ENCODE measurements around the gene GPN2. TPM values are rescaled to one million over a fixed set of nuclear protein-coding genes. Genes with fewer than 3 reads are reported as not detected.

Gene GPN2
- total and polyA plus RNA-seq, 2 donors (not counting 3 experiments of a cell fraction or from before 2014, with no cell fraction given) = 21.9 to 37.4 TPM

DNA sequence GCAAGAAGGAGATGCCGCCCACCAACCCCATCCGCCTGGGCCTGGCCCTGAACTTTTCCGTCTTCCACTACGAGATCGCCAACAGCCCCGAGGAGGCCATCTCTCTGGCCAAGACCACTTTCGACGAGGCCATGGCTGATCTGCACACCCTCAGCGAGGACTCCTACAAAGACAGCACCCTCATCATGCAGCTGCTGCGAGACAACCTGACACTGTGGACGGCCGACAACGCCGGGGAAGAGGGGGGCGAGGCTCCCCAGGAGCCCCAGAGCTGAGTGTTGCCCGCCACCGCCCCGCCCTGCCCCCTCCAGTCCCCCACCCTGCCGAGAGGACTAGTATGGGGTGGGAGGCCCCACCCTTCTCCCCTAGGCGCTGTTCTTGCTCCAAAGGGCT is 26.4 kb downstream of the GPN2 start:
- BruUV-seq (replicated peaks) = no TSS peak
- FAIRE-seq = no peak
- no peak for DNase-seq (ENCODE audit: low read depth, low spot score)
- no peaks in the 10 kb centered on the region for H3K79me2 ChIP-seq (ENCODE audit: control insufficient read depth, insufficient read depth, low read length)
- H2AFZ ChIP-seq (ENCODE audit: low read depth, low read length) = no peak overlapping the region
- no peak overlapping the region for H3K27ac ChIP-seq (ENCODE audit: insufficient read depth, low read depth, low read length)
- no peaks in the 10 kb centered on the region for H3K27me3 ChIP-seq (ENCODE audit: control insufficient read depth in 2 of 2, insufficient read depth in 2 of 2, low read length in 2 of 2)
- no peaks in the 10 kb centered on the region for H4K20me1 ChIP-seq (replicated peaks; ENCODE audit: control insufficient read depth, extremely low read depth, insufficient read depth, low read length)
- H3K36me3 ChIP-seq (ENCODE audit: control insufficient read depth in 2 of 2, extremely low read depth in 1 of 2, insufficient read depth in 2 of 2, low read length in 2 of 2) = no peaks in the 10 kb centered on the region
- ChIA-PET CTCF (interaction anchor here (1.6 to 2.9 kb wide), 2 partner anchors 14 to 23 kb away, joined by 10 to 17 read pairs; no protein-coding TSS in a partner anchor), POLR2A (interaction anchor here (0.6 kb wide), 1 partner anchor 1729 kb away, joined by 5 read pairs; no protein-coding TSS in a partner anchor)
- H3K4me2 ChIP-seq (ENCODE audit: insufficient read depth, low read length) = no peak overlapping the region
- no peaks in the 10 kb centered on the region for H3K9me1 ChIP-seq (replicated peaks; ENCODE audit: control insufficient read depth, extremely low read depth, insufficient read depth, low read length)
- dilution Hi-C loops (cut with MboI; ENCODE audit: extremely low pct_ligation_motif_present, low sequenced_read_pairs) (no loop called here), intact Hi-C loops (cut with micrococcal nuclease) (no loop called here)
- no peak overlapping the region for H3K9ac ChIP-seq (replicated peaks; ENCODE audit: extremely low read depth, insufficient read depth, low read length)
- H3K9me3 ChIP-seq (replicated peaks; ENCODE audit: control insufficient read depth, insufficient read depth, low read length) = no peaks in the 10 kb centered on the region
- H3K4me3 ChIP-seq (replicated peaks in 1 of 3; ENCODE audit: insufficient read depth in 1 of 3, low read depth in 1 of 3, low read length in 3 of 3) = no peak overlapping the region
- peaks cover 11% of the 10 kb centered on the region for H3K4me1 ChIP-seq (ENCODE audit: control insufficient read depth, extremely low read depth, insufficient read depth, low read length)
- no peak for TF ChIP-seq JUN (IDR thresholded peaks at IDR 0.05; ENCODE audit: borderline replicate concordance, insufficient read depth, insufficient read length, low read depth)
- TF ChIP-seq MYC (IDR thresholded peaks at IDR 0.05; ENCODE audit: low read depth, low read length) = no peak
- TF ChIP-seq, protein P1, sequence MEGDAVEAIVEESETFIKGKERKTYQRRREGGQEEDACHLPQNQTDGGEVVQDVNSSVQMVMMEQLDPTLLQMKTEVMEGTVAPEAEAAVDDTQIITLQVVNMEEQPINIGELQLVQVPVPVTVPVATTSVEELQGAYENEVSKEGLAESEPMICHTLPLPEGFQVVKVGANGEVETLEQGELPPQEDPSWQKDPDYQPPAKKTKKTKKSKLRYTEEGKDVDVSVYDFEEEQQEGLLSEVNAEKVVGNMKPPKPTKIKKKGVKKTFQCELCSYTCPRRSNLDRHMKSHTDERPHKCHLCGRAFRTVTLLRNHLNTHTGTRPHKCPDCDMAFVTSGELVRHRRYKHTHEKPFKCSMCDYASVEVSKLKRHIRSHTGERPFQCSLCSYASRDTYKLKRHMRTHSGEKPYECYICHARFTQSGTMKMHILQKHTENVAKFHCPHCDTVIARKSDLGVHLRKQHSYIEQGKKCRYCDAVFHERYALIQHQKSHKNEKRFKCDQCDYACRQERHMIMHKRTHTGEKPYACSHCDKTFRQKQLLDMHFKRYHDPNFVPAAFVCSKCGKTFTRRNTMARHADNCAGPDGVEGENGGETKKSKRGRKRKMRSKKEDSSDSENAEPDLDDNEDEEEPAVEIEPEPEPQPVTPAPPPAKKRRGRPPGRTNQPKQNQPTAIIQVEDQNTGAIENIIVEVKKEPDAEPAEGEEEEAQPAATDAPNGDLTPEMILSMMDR (IDR thresholded peaks at IDR 0.05; ENCODE audit: extremely low read depth in 1 of 2, insufficient read depth in 1 of 2, low read depth in 1 of 2, low read length in 2 of 2) = no peak
- no peak for TF ChIP-seq POLR2A (IDR thresholded peaks at IDR 0.05; ENCODE audit: low read depth, low read length)
- no peak for TF ChIP-seq POLR2AphosphoS5 (IDR thresholded peaks at IDR 0.05; ENCODE audit: insufficient read depth, low read depth, low read length)
- TF ChIP-seq FOS (IDR thresholded peaks at IDR 0.05; ENCODE audit: borderline replicate concordance, insufficient read depth, low read length) = no peak
- TF ChIP-seq EZH2 (IDR thresholded peaks at IDR 0.05; ENCODE audit: borderline replicate concordance, low read depth, low read length, severe bottlenecking) = no peak
- no peak for TF ChIP-seq GATA2 (IDR thresholded peaks at IDR 0.05; ENCODE audit: insufficient read depth, insufficient read length, low read depth, low read length)
- TF ChIP-seq, protein P2, sequence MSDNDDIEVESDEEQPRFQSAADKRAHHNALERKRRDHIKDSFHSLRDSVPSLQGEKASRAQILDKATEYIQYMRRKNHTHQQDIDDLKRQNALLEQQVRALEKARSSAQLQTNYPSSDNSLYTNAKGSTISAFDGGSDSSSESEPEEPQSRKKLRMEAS (IDR thresholded peaks at IDR 0.05; ENCODE audit: insufficient read depth, insufficient read length) = no peak

Data from endothelial cell of umbilical vein (primary cell).